Thoracic aorta (tissue), 2 donors: ENCODE results near the gene CENPH. TPM values are rescaled to one million over a fixed set of nuclear protein-coding genes. Genes with fewer than 3 reads are reported as not detected.
A peak's percentile ranks its signal among the peaks of the same experiment; 100 is the strongest.
"Not testable (repeated sequence)": the region's sequence is repeated elsewhere in the genome, so short reads cannot be mapped to it uniquely, and the experiment has no call there.

Experiments
- ATAC-seq: fragments of 150-250 bp; one replicate; pipeline ENCODE4 v1.8.0; 2017; ENCODE audit warnings: low read depth; ENCODE audit not compliant: insufficient number of reproducible peaks, low FRiP score
- DNase-seq: peaks from one replicate; pipeline ENCODE4 v3.0.0-alpha.2; 2020; ENCODE audit warnings: low spot score
- H3K27ac ChIP-seq, 2 donors: fragments of 200-600 bp; sonication (generic); 1 replicate in 1 of 2; 2 replicates in 1 of 2; pipeline ENCODE4 v1.5.1; 2016; ENCODE audit warnings: mild to moderate bottlenecking in 2 of 2, moderate library complexity in 2 of 2
- H3K27me3 ChIP-seq: fragments of 200-600 bp; sonication (generic); replicated peaks from 2 replicates; pipeline ENCODE4 v1.6.0; 2016; ENCODE audit warnings: mild to moderate bottlenecking; ENCODE audit not compliant: insufficient read depth
- H3K36me3 ChIP-seq: fragments of 200-600 bp; sonication (generic); one replicate; pipeline ENCODE4 v1.5.1; 2016
- H3K4me1 ChIP-seq, 2 donors: fragments of 200-600 bp; sonication (generic); 1 replicate in 1 of 2; 2 replicates in 1 of 2; pipeline versions ENCODE4 v1.5.1 to v1.6.0; 2016; ENCODE audit warnings: low read depth in 2 of 2, mild to moderate bottlenecking in 1 of 2; ENCODE audit not compliant: control insufficient read depth in 1 of 2
- H3K4me3 ChIP-seq: fragments of 200-600 bp; sonication (generic); 2 replicates; pipeline ENCODE4 v1.5.1; 2016; ENCODE audit warnings: mild to moderate bottlenecking
- H3K9me3 ChIP-seq: fragments of 200-600 bp; sonication (generic); 2 replicates; pipeline ENCODE4 v1.5.1; 2016
- CTCF ChIP-seq: fragments of 200-600 bp; sonication (generic); IDR thresholded peaks from one replicate; pipeline ENCODE4 v1.5.1; 2019; ENCODE audit warnings: antibody characterized with exemption
- total RNA-seq, 2 donors: library from RNA; depleted of rRNA; stranded (reverse); fragments of >200 nt; gene quantifications; one replicate each; pipeline versions ENCODE4 v1.1.0 to v1.2.3, GENCODE V29; 2016

Gene CENPH
- total RNA-seq, 2 donors from 2014 or later, result 1.3 to 1.8 TPM

DNA sequence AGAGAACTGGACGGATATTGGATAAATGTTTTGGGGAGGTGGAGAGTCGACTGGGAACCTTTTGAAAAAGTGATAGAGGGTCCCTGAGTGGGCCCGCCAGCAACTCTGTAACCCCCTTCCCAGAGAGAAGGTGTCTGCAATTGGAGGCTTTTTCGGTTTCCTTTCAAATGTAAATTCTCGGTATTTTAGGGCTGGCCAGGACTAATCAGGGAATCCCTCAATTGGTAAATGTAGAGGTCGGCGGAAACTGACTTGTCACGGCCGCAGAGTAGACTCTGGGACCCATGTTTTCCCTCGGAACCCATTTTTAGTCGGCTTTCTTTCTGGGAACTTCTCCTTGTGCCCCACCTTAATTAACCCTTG, 21.9 kb upstream of the CENPH start:
- ATAC-seq (no peak), DNase-seq (no peak)
- Histone ChIP-seq H3K27ac (no peak overlapping the region), H3K27me3 (no peaks in the 10 kb centered on the region), H3K36me3 (no peaks in the 10 kb centered on the region), H3K9me3 (no peaks in the 10 kb centered on the region), H3K4me1 (peaks cover 7 to 9% of the 10 kb centered on the region in 2 donors), H3K4me3 (peak overlapping the region; percentile 89)
- no peak for TF ChIP-seq CTCF

- DNase-seq (no peak), ATAC-seq (no peak)
- H3K27ac ChIP-seq, result no peak overlapping the region
- H3K36me3 ChIP-seq, result peaks cover under 1% of the 10 kb centered on the region
- H3K9me3 ChIP-seq, result no peaks in the 10 kb centered on the region
- no peak for TF ChIP-seq CTCF
- H3K4me3 ChIP-seq, result peak overlapping the region; percentile 89
- no peaks in the 10 kb centered on the region for H3K27me3 ChIP-seq
- H3K4me1 ChIP-seq, result peaks cover 7 to 9% of the 10 kb centered on the region in 2 donors
Measured at GRCh38 chr5:69167929-69168328, 21.5 kb upstream of the CENPH start.

DNA sequence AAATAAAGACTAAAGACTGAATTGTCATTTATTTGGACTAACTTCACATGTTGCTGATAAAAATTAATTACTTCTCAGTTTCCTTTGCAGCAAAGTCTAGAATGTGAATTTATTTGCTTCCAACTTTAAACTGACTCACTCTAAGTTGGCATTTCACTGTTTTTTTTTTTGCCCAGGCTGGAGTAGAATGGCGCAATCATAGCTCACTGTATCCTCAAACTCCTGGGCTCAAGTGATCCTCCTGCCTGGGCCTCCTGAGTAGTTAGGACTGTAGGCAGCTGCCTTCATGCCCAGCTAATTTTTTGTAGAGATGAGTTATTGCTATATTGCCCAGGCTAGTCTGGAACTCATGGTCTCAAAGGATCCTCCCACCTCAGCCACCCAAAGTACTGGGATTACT, 18.9 kb upstream of the CENPH start:
- H3K27me3 ChIP-seq, result no peaks in the 10 kb centered on the region
- no peak for TF ChIP-seq CTCF
- H3K4me1 ChIP-seq, result peaks cover 7 to 9% of the 10 kb centered on the region in 2 donors
- no peaks in the 10 kb centered on the region for H3K9me3 ChIP-seq
- H3K4me3 ChIP-seq, result no peak overlapping the region
- peaks cover 4% of the 10 kb centered on the region for H3K36me3 ChIP-seq
- no peak for DNase-seq
- ATAC-seq, result no peak
- no peak overlapping the region for H3K27ac ChIP-seq

DNA sequence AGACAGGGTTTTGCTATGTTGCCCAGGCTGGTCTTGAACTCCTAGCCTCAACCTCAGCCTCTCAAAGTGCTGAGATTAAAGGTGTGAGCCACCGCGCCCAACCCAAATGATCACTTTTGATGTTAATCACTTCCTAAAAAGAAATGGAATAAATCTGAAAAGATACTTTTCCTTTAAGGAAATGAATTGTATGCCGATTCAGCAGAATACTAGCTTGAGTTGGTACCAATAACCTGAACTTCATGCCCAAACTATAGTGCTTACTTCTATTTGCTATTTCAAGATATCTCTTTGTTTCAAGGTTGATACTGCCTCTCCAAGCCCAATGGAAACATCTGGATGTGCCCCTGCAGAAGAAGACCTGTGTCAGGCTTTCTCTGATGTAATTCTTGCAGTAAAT, 18.4 kb upstream of the CENPH start:
- DNase-seq, result no peak
- no peaks in the 10 kb centered on the region for H3K27me3 ChIP-seq
- no peak for ATAC-seq
- peaks cover 4% of the 10 kb centered on the region for H3K36me3 ChIP-seq
- H3K9me3 ChIP-seq, result no peaks in the 10 kb centered on the region
- H3K27ac ChIP-seq, result no peak overlapping the region
- H3K4me3 ChIP-seq, result no peak overlapping the region
- peaks cover 7 to 9% of the 10 kb centered on the region in 2 donors for H3K4me1 ChIP-seq
- TF ChIP-seq CTCF, result no peak

DNA sequence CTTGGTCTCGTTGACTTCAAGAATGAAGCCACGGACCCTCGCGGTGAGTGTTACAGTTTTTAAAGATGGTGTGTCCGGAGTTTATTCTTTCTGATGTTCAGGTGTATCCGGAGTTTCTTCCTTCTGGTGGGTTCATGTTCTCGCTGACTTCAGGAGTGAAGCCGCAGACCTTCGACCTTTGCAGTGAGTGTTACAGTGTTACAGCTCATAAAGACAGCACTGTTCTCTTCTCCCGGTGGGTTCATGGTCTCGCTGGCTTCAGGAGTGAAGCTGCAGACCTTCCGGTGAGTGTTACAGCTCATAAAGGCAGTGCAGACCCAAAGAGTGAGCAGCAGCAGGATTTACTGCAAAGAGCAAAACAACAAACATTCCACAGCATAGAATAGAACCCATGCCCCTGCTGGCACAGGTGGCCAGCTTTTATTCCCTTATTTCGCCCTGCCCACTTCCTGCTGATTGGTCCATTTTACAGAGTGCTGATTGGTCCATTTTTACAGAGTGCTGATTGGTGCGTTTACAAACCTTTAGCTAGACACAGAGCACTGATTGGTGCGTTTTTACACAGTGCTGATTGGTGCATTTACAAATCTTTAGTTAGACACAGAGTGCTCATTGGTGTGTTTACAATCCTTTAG, 7.6 kb upstream of the CENPH start:
- H3K27ac ChIP-seq, ATAC-seq, DNase-seq: not testable (repeated sequence)

GRCh38 chr5:69184621-69185020, 4.8 kb upstream of the CENPH start:
- DNase-seq, result no peak
- no peak for ATAC-seq
- Histone ChIP-seq H3K27ac (no peak overlapping the region), H3K27me3 (no peaks in the 10 kb centered on the region), H3K4me1 (peaks cover 0 to 8% of the 10 kb centered on the region in 2 donors), H3K9me3 (no peaks in the 10 kb centered on the region), H3K36me3 (no peaks in the 10 kb centered on the region), H3K4me3 (no peak overlapping the region)
- no peak for TF ChIP-seq CTCF

More for the DNA sequence above, 7.6 kb upstream of the CENPH start:
- H3K36me3 ChIP-seq, H3K27me3 ChIP-seq, H3K4me1 ChIP-seq, H3K9me3 ChIP-seq, H3K4me3 ChIP-seq: not testable (repeated sequence)
